CD14-positive monocyte (primary cell): ENCODE measurements around the gene PPP4R3A. TPM values are rescaled to one million over a fixed set of nuclear protein-coding genes. Genes with fewer than 3 reads are reported as not detected.

Experiments
- DNase-seq, 3 donors: peaks; one replicate each; pipeline ENCODE4 v3.0.0-alpha.2; 2011 to 2022
- H2AFZ ChIP-seq: 2 replicates; pipeline ENCODE4 v1.6.0; 2012; ENCODE audit warnings: mild to moderate bottlenecking, low read depth, low read length, inconsistent platforms; ENCODE audit not compliant: insufficient read depth, poor library complexity, severe bottlenecking
- H3K27ac ChIP-seq, 2 donors: 1 replicate in 1 of 2; 2 replicates in 1 of 2; pipeline ENCODE4 v1.5.1; 2012 to 2013; ENCODE audit warnings: low read length in 2 of 2, control low read depth in 1 of 2, inconsistent platforms in 1 of 2, low read depth in 1 of 2, mild to moderate bottlenecking in 1 of 2
- H3K27me3 ChIP-seq, 2 donors: one replicate each; pipeline versions ENCODE4 v1.6.0 to v1.6.1; 2011 to 2013; ENCODE audit warnings: low read length in 2 of 2; ENCODE audit not compliant: control insufficient read depth in 2 of 2, insufficient read depth in 2 of 2
- H3K36me3 ChIP-seq, 2 donors: replicated peaks in 1 of 2; 1 replicate in 1 of 2; 2 replicates in 1 of 2; pipeline versions ENCODE4 v1.5.1 to v1.6.1; 2012 to 2013; ENCODE audit warnings: low read length in 2 of 2, control low read depth in 1 of 2, inconsistent platforms in 1 of 2, mild to moderate bottlenecking in 1 of 2; ENCODE audit not compliant: insufficient read depth in 2 of 2, control insufficient read depth in 1 of 2
- H3K4me1 ChIP-seq, 2 donors: 1 replicate in 1 of 2; 2 replicates in 1 of 2; pipeline versions ENCODE4 v1.5.1 to v1.6.1; 2012 to 2013; ENCODE audit warnings: low read length in 2 of 2, control low read depth in 1 of 2, inconsistent platforms in 1 of 2, mild to moderate bottlenecking in 1 of 2, moderate library complexity in 1 of 2; ENCODE audit not compliant: insufficient read depth in 2 of 2, control insufficient read depth in 1 of 2
- H3K4me2 ChIP-seq: replicated peaks from 2 replicates; pipeline ENCODE3; 2012; ENCODE audit warnings: low read length, moderate library complexity, mild to moderate bottlenecking; ENCODE audit not compliant: poor library complexity, severe bottlenecking; ENCODE audit errors: extremely low read depth
- H3K4me3 ChIP-seq, 3 experiments: fragments of 200-600 bp in 1 of 3; sonication (generic) in 1 of 3; replicated peaks in 1 of 3; 1 replicate in 2 of 3; 2 replicates in 1 of 3; pipeline ENCODE4 v1.5.1; 2011 to 2013; ENCODE audit warnings: low read length in 3 of 3, mild to moderate bottlenecking in 3 of 3, control low read depth in 2 of 3, low read depth in 2 of 3, inconsistent platforms in 1 of 3, moderate library complexity in 1 of 3
- H3K79me2 ChIP-seq: 2 replicates; pipeline ENCODE4 v1.6.0; 2012; ENCODE audit warnings: mild to moderate bottlenecking, control low read depth, inconsistent platforms, low read length, moderate library complexity; ENCODE audit not compliant: insufficient read depth
- H3K9ac ChIP-seq: 2 replicates; pipeline ENCODE4 v1.6.0; 2017; ENCODE audit warnings: low read length, mild to moderate bottlenecking; ENCODE audit not compliant: insufficient read depth, poor library complexity, severe bottlenecking
- H3K9me3 ChIP-seq, 2 donors: replicated peaks in 1 of 2; 1 replicate in 1 of 2; 2 replicates in 1 of 2; pipeline versions ENCODE4 v1.5.1 to v1.6.1; 2012 to 2013; ENCODE audit warnings: low read length in 2 of 2, control low read depth in 1 of 2; ENCODE audit not compliant: control insufficient read depth in 1 of 2, insufficient read depth in 1 of 2
- H4K20me1 ChIP-seq: 2 replicates; pipeline ENCODE4 v1.6.0; 2012; ENCODE audit warnings: mild to moderate bottlenecking, low read length, control low read depth, moderate library complexity; ENCODE audit not compliant: insufficient read depth
- H3K27ac Mint-ChIP-seq, 7 donors: one replicate each; pipeline ENCODE4 v1.8.0; 2020; ENCODE audit warnings: mild to moderate bottlenecking in 7 of 7, mixed read lengths in 7 of 7, moderate library complexity in 6 of 7, inconsistent platforms in 2 of 7
- H3K27me3 Mint-ChIP-seq, 3 donors: one replicate each; pipeline ENCODE4 v1.8.0; 2021 to 2022; ENCODE audit warnings: low read depth in 3 of 3, mild to moderate bottlenecking in 3 of 3, mixed read lengths in 3 of 3, moderate library complexity in 3 of 3, inconsistent platforms in 1 of 3
- H3K36me3 Mint-ChIP-seq, 2 donors: one replicate each; pipeline ENCODE4 v1.8.0; 2020; ENCODE audit warnings: mixed read lengths in 2 of 2, inconsistent platforms in 1 of 2, mild to moderate bottlenecking in 1 of 2
- H3K4me1 Mint-ChIP-seq: one replicate; pipeline ENCODE4 v1.8.0; 2020; ENCODE audit warnings: mild to moderate bottlenecking, mixed read lengths
- H3K4me3 Mint-ChIP-seq, 2 donors: one replicate each; pipeline ENCODE4 v1.8.0; 2020; ENCODE audit warnings: mild to moderate bottlenecking in 2 of 2, mixed read lengths in 2 of 2, moderate library complexity in 1 of 2
- H3K9me3 Mint-ChIP-seq, 7 donors: one replicate each; pipeline ENCODE4 v1.8.0; 2020 to 2022; ENCODE audit warnings: mixed read lengths in 7 of 7, mild to moderate bottlenecking in 6 of 7, moderate library complexity in 6 of 7, inconsistent platforms in 2 of 7
- WGBS: methylation state at CpG from one replicate; pipeline ENCODE4 v1.1.5; 2013; ENCODE audit warnings: missing lambda C conversion rate; ENCODE audit not compliant: insufficient coverage; 5-methylcytosine and 5-hydroxymethylcytosine counted together
- intact Hi-C, 2 donors: fragments of 100-400 bp; cut with micrococcal nuclease; formaldehyde crosslinking; loops; one replicate each; pipeline versions ENCODE4 v1.15.0 to v1.15.1; 2023
- polyA plus RNA-seq, 3 donors: library from polyadenylated mRNA; depleted of rRNA in 1 of 3; unstranded in 2 of 3; stranded (reverse) in 1 of 3; fragments of 300-500 nt in 2 of 3; fragments of >200 nt in 1 of 3; fragmentation: Illumina TruSeq in 2 of 3; gene quantifications; 1 replicate in 2 of 3; 2 replicates in 1 of 3; pipeline ENCODE4 v1.2.3, GENCODE V29; 2012 to 2021
- TF ChIP-seq, protein P1 (sequence below): fragments of 200-600 bp; IDR thresholded peaks from one replicate; pipeline ENCODE4 v1.8.0; 2022; ENCODE audit warnings: antibody characterized with exemption, mild to moderate bottlenecking

Gene PPP4R3A
- polyA plus RNA-seq, 3 donors, result 31.4 to 71.0 (median 41.2) TPM

DNA sequence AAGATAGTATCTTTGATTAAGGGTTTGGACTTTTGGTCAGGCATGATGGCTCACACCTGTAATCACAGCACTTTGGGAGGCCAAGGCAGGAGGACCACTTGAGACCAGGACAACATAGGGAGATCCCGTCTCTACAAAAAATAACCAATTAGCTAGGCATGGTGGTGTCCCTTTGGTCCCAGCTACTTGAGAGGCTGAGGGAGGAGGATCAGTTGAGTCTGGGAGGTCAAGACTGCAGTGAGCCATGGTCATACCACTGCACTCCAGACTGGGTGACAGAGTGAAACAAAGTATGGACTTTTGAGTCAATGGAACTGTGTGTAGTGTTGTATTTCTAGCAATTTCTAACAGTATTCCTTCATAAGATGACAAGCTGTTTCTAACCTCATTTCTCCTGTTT lies 53.8 kb downstream of the PPP4R3A start:
- Histone ChIP-seq H3K9ac (no peak overlapping the region), H3K4me2 (no peak overlapping the region), H3K4me3 (no peak overlapping the region), H3K27me3 (no peaks in the 10 kb centered on the region), H2AFZ (no peak overlapping the region), H4K20me1 (peaks cover 64% of the 10 kb centered on the region), H3K9me3 (no peaks in the 10 kb centered on the region), H3K36me3 (peaks cover 56 to 71% of the 10 kb centered on the region in 2 donors), H3K4me1 (no peaks in the 10 kb centered on the region), H3K79me2 (no peaks in the 10 kb centered on the region), H3K27ac (no peak overlapping the region)
- Mint-ChIP-seq H3K27ac (peak overlapping the region in 2 of 7 donors; percentile 40 to 70), H3K36me3 (peaks cover 58 to 63% of the 10 kb centered on the region in 2 donors), H3K27me3 (no peaks in the 10 kb centered on the region), H3K4me3 (no peak overlapping the region), H3K9me3 (no peaks in the 10 kb centered on the region), H3K4me1 (no peaks in the 10 kb centered on the region)
- intact Hi-C loops, result no loop called here
- no peak for DNase-seq
- WGBS, result no CpG with 5 or more reads among the region's 1 CpG
- TF ChIP-seq, protein P1, sequence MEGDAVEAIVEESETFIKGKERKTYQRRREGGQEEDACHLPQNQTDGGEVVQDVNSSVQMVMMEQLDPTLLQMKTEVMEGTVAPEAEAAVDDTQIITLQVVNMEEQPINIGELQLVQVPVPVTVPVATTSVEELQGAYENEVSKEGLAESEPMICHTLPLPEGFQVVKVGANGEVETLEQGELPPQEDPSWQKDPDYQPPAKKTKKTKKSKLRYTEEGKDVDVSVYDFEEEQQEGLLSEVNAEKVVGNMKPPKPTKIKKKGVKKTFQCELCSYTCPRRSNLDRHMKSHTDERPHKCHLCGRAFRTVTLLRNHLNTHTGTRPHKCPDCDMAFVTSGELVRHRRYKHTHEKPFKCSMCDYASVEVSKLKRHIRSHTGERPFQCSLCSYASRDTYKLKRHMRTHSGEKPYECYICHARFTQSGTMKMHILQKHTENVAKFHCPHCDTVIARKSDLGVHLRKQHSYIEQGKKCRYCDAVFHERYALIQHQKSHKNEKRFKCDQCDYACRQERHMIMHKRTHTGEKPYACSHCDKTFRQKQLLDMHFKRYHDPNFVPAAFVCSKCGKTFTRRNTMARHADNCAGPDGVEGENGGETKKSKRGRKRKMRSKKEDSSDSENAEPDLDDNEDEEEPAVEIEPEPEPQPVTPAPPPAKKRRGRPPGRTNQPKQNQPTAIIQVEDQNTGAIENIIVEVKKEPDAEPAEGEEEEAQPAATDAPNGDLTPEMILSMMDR, result no peak

DNA sequence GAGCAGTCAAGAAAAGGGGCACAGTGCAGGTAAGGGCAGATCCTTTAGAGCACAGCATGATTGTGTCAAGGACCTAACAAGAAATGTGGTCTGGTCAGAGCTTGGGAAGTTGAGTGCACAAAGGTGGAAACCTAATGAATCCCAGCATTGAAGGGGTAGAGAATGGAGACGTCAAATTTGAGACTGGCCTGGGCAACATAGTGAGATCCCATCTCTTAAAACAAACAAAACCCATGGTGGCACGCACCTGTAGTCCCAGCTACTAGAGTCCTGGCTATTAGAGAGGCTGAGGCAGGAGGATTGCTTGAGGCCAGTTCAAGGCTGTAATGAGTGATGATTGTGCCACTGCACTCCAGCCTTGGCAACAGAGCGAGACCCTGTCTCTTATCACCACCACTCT lies 55.5 kb downstream of the PPP4R3A start:
- H3K27ac Mint-ChIP-seq, result peak overlapping the region in 1 of 7 donors; percentile 3
- no peaks in the 10 kb centered on the region for H3K27me3 Mint-ChIP-seq
- no peak for DNase-seq
- peaks cover 39 to 54% of the 10 kb centered on the region in 2 donors for H3K36me3 ChIP-seq
- no peaks in the 10 kb centered on the region for H3K9me3 ChIP-seq
- no peak overlapping the region for H3K4me3 ChIP-seq
- H3K4me1 Mint-ChIP-seq, result no peaks in the 10 kb centered on the region
- peaks cover 43 to 46% of the 10 kb centered on the region in 2 donors for H3K36me3 Mint-ChIP-seq
- no peak overlapping the region for H3K9ac ChIP-seq
- H3K9me3 Mint-ChIP-seq, result peaks cover 0 to 2% (median 0%) of the 10 kb centered on the region in 7 donors
- TF ChIP-seq, protein P1, result no peak
- H3K27me3 ChIP-seq, result no peaks in the 10 kb centered on the region
- intact Hi-C loops, result no loop called here
- H4K20me1 ChIP-seq, result peaks cover 47% of the 10 kb centered on the region
- no peak overlapping the region for H3K4me3 Mint-ChIP-seq
- no CpG with 5 or more reads among the region's 3 CpGs for WGBS
- H3K4me1 ChIP-seq, result no peaks in the 10 kb centered on the region
- H2AFZ ChIP-seq, result no peak overlapping the region
- no peak overlapping the region for H3K4me2 ChIP-seq
- H3K27ac ChIP-seq, result no peak overlapping the region
- no peaks in the 10 kb centered on the region for H3K79me2 ChIP-seq
